WTC11 (cell line): ENCODE data around the gene FMR1NB. TPM values are rescaled to one million over a fixed set of nuclear protein-coding genes. Genes with fewer than 3 reads are reported as not detected.

Experiments
- ATAC-seq: fragments of 200-7000 bp; cut with Tn5 transposase; 2 replicates; pipeline ENCODE4 v1.10.0; 2021; ENCODE audit warnings: mild to moderate bottlenecking, moderate library complexity
- CTCF ChIA-PET: fragments of 300-600 bp; sonication (Branson Sonifier 250); formaldehyde crosslinking; loops from one replicate; lab custom pipeline; 2021; ENCODE audit warnings: antibody characterized with exemption; lab: Charles Lee
- POLR2A ChIA-PET: fragments of 350-600 bp; sonication (Branson Sonifier 250); formaldehyde crosslinking; loops from one replicate; lab custom pipeline; 2021; ENCODE audit warnings: antibody characterized with exemption; lab: Charles Lee
- DNase-seq: peaks from one replicate; pipeline ENCODE4 v3.0.0; 2021; ENCODE audit warnings: low spot score
- H3K27ac Mint-ChIP-seq: 2 replicates; pipeline ENCODE4 v1.8.0; 2021; ENCODE audit warnings: mixed read lengths
- H3K27me3 Mint-ChIP-seq: 2 replicates; pipeline ENCODE4 v1.8.0; 2021; ENCODE audit warnings: low read depth, mild to moderate bottlenecking, moderate library complexity, mixed read lengths
- H3K36me3 Mint-ChIP-seq: 2 replicates; pipeline ENCODE4 v1.8.0; 2021; ENCODE audit warnings: mixed read lengths
- H3K4me1 Mint-ChIP-seq: 2 replicates; pipeline ENCODE4 v1.8.0; 2022; ENCODE audit warnings: mixed read lengths
- H3K4me3 Mint-ChIP-seq: 2 replicates; pipeline ENCODE4 v1.8.0; 2021; ENCODE audit warnings: mild to moderate bottlenecking, moderate library complexity, mixed read lengths
- H3K9me3 Mint-ChIP-seq: 2 replicates; pipeline ENCODE4 v1.8.0; 2021; ENCODE audit warnings: mixed read lengths
- ESRRA ChIP-seq: sonication (generic); formaldehyde crosslinking; IDR thresholded peaks from 2 replicates; pipeline ENCODE4 v1.8.1; 2022; ENCODE audit warnings: mild to moderate bottlenecking, missing genetic modification reagents, borderline replicate concordance
- FOXJ3 ChIP-seq: sonication (generic); formaldehyde crosslinking; IDR thresholded peaks from 2 replicates; pipeline ENCODE4 v1.9.0; 2021; ENCODE audit warnings: missing genetic modification reagents, mild to moderate bottlenecking, borderline replicate concordance
- FOXK1 ChIP-seq: sonication (generic); formaldehyde crosslinking; IDR thresholded peaks from 2 replicates; pipeline ENCODE4 v1.8.0; 2022; ENCODE audit warnings: mild to moderate bottlenecking, moderate library complexity, missing genetic modification reagents
- GTF2I ChIP-seq: fragments of 250-450 bp; sonication (Bioruptor Pico); conservative IDR thresholded peaks from 2 replicates; pipeline ENCODE4 v1.4.0; 2021; ENCODE audit warnings: mild to moderate bottlenecking
- MXD4 ChIP-seq: fragments of 250-450 bp; sonication (Bioruptor Pico); IDR thresholded peaks from 2 replicates; pipeline ENCODE4 v1.8.0; 2021; ENCODE audit warnings: mild to moderate bottlenecking, moderate library complexity, borderline replicate concordance
- NFE2L1 ChIP-seq: sonication (generic); formaldehyde crosslinking; IDR thresholded peaks from 2 replicates; pipeline ENCODE4 v1.8.1; 2023; ENCODE audit warnings: missing genetic modification reagents
- NR1H2 ChIP-seq: sonication (generic); formaldehyde crosslinking; IDR thresholded peaks from 2 replicates; pipeline ENCODE4 v1.9.0; 2021; ENCODE audit warnings: mild to moderate bottlenecking, moderate library complexity, missing genetic modification reagents
- RORB ChIP-seq: fragments of 250-450 bp; sonication (Bioruptor Pico); IDR thresholded peaks from 2 replicates; pipeline ENCODE4 v1.9.0; 2021; ENCODE audit warnings: mild to moderate bottlenecking
- SOX15 ChIP-seq: fragments of 250-450 bp; sonication (Bioruptor Pico); IDR thresholded peaks from 2 replicates; pipeline ENCODE4 v1.9.0; 2021; ENCODE audit warnings: mild to moderate bottlenecking
- ZNF423 ChIP-seq: fragments of 250-450 bp; sonication (Bioruptor Pico); IDR thresholded peaks from 2 replicates; pipeline ENCODE4 v2.1.2; 2022; ENCODE audit warnings: mild to moderate bottlenecking, moderate library complexity
- ZNF671 ChIP-seq: fragments of 250-450 bp; sonication (Bioruptor Pico); IDR thresholded peaks from 2 replicates; pipeline ENCODE4 v1.8.0; 2021; ENCODE audit warnings: mild to moderate bottlenecking
- total RNA-seq: library from RNA; stranded (reverse); gene quantifications from 3 replicates; pipeline ENCODE4 v1.2.3, GENCODE V29; 2021
- TF ChIP-seq, protein P1 (sequence below): fragments of 200-600 bp; IDR thresholded peaks from 2 replicates; pipeline ENCODE4 v1.8.0; 2022; ENCODE audit warnings: antibody characterized with exemption
- TF ChIP-seq, protein P2 (sequence below): sonication (generic); formaldehyde crosslinking; IDR thresholded peaks from 2 replicates; pipeline ENCODE4 v1.8.1; 2022; ENCODE audit warnings: low read depth, missing genetic modification reagents, borderline replicate concordance
- TF ChIP-seq, protein P3 (sequence below): sonication (generic); formaldehyde crosslinking; conservative IDR thresholded peaks from 2 replicates; pipeline ENCODE4 v1.8.1; 2022; ENCODE audit warnings: mild to moderate bottlenecking, missing genetic modification reagents
- TF ChIP-seq, protein P4 (sequence below): fragments of 250-450 bp; sonication (Bioruptor Pico); IDR thresholded peaks from 2 replicates; pipeline ENCODE4 v1.9.0; 2021; ENCODE audit warnings: mild to moderate bottlenecking
- TF ChIP-seq, protein P5 (sequence below): sonication (generic); formaldehyde crosslinking; IDR thresholded peaks from 2 replicates; pipeline ENCODE4 v1.8.1; 2022; ENCODE audit warnings: low read depth, mild to moderate bottlenecking, moderate library complexity, missing genetic modification reagents, borderline replicate concordance
- TF ChIP-seq, protein P6 (sequence below): sonication (generic); formaldehyde crosslinking; IDR thresholded peaks from 2 replicates; pipeline ENCODE4 v1.8.0; 2022; ENCODE audit warnings: mild to moderate bottlenecking, missing genetic modification reagents
- TF ChIP-seq, protein P7 (sequence below): sonication (generic); formaldehyde crosslinking; IDR thresholded peaks from 2 replicates; pipeline ENCODE4 v1.8.1; 2022; ENCODE audit warnings: mild to moderate bottlenecking, missing genetic modification reagents, moderate library complexity, borderline replicate concordance
- TF ChIP-seq, protein P8 (sequence below): sonication (generic); formaldehyde crosslinking; IDR thresholded peaks from 2 replicates; pipeline ENCODE4 v1.8.1; 2023; ENCODE audit warnings: mild to moderate bottlenecking, missing genetic modification reagents

Gene FMR1NB
- total RNA-seq, 1 experiment from 2014 or later = not detected

DNA sequence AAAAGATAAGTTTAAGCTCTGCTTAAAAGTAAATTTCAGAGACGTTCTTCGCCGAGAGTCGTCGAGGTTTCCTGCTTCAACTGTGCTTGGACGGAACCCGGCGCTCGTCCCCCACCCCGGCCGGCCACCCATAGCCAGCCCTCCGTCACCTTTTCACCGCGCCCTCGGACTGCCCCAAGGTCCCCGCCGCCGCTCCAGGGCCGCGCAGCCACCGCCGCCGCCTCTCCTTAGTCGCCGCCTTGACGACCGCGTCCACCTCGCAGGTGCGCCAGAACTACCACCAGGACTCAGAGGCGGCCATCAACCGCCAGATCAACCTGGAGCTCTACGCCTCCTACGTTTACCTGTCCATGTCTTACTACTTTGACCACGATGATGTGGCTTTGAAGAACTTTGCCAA lies 70.8 kb downstream of the FMR1NB start:
- TF ChIP-seq, protein P1, sequence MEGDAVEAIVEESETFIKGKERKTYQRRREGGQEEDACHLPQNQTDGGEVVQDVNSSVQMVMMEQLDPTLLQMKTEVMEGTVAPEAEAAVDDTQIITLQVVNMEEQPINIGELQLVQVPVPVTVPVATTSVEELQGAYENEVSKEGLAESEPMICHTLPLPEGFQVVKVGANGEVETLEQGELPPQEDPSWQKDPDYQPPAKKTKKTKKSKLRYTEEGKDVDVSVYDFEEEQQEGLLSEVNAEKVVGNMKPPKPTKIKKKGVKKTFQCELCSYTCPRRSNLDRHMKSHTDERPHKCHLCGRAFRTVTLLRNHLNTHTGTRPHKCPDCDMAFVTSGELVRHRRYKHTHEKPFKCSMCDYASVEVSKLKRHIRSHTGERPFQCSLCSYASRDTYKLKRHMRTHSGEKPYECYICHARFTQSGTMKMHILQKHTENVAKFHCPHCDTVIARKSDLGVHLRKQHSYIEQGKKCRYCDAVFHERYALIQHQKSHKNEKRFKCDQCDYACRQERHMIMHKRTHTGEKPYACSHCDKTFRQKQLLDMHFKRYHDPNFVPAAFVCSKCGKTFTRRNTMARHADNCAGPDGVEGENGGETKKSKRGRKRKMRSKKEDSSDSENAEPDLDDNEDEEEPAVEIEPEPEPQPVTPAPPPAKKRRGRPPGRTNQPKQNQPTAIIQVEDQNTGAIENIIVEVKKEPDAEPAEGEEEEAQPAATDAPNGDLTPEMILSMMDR = no peak
- TF ChIP-seq, protein P2, sequence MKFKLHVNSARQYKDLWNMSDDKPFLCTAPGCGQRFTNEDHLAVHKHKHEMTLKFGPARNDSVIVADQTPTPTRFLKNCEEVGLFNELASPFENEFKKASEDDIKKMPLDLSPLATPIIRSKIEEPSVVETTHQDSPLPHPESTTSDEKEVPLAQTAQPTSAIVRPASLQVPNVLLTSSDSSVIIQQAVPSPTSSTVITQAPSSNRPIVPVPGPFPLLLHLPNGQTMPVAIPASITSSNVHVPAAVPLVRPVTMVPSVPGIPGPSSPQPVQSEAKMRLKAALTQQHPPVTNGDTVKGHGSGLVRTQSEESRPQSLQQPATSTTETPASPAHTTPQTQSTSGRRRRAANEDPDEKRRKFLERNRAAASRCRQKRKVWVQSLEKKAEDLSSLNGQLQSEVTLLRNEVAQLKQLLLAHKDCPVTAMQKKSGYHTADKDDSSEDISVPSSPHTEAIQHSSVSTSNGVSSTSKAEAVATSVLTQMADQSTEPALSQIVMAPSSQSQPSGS = no peak
- TF ChIP-seq FOXJ3 (CRISPR knock-in tag) = no peak
- TF ChIP-seq GTF2I (CRISPR knock-in tag) = no peak
- TF ChIP-seq, protein P3, sequence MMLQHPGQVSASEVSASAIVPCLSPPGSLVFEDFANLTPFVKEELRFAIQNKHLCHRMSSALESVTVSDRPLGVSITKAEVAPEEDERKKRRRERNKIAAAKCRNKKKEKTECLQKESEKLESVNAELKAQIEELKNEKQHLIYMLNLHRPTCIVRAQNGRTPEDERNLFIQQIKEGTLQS (CRISPR knock-in tag) = no peak
- no peak for TF ChIP-seq ESRRA (CRISPR knock-in tag)
- TF ChIP-seq RORB (CRISPR knock-in tag) = no peak
- no peak for TF ChIP-seq ZNF423 (CRISPR knock-in tag)
- TF ChIP-seq NFE2L1 (CRISPR knock-in tag) = no peak
- TF ChIP-seq, protein P4, sequence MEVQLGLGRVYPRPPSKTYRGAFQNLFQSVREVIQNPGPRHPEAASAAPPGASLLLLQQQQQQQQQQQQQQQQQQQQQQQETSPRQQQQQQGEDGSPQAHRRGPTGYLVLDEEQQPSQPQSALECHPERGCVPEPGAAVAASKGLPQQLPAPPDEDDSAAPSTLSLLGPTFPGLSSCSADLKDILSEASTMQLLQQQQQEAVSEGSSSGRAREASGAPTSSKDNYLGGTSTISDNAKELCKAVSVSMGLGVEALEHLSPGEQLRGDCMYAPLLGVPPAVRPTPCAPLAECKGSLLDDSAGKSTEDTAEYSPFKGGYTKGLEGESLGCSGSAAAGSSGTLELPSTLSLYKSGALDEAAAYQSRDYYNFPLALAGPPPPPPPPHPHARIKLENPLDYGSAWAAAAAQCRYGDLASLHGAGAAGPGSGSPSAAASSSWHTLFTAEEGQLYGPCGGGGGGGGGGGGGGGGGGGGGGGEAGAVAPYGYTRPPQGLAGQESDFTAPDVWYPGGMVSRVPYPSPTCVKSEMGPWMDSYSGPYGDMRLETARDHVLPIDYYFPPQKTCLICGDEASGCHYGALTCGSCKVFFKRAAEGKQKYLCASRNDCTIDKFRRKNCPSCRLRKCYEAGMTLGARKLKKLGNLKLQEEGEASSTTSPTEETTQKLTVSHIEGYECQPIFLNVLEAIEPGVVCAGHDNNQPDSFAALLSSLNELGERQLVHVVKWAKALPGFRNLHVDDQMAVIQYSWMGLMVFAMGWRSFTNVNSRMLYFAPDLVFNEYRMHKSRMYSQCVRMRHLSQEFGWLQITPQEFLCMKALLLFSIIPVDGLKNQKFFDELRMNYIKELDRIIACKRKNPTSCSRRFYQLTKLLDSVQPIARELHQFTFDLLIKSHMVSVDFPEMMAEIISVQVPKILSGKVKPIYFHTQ = no peak
- no peak for TF ChIP-seq NR1H2 (CRISPR knock-in tag)
- TF ChIP-seq, protein P5, sequence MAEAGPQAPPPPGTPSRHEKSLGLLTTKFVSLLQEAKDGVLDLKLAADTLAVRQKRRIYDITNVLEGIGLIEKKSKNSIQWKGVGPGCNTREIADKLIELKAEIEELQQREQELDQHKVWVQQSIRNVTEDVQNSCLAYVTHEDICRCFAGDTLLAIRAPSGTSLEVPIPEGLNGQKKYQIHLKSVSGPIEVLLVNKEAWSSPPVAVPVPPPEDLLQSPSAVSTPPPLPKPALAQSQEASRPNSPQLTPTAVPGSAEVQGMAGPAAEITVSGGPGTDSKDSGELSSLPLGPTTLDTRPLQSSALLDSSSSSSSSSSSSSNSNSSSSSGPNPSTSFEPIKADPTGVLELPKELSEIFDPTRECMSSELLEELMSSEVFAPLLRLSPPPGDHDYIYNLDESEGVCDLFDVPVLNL (CRISPR knock-in tag) = no peak
- no peak for TF ChIP-seq FOXK1 (CRISPR knock-in tag)
- TF ChIP-seq, protein P6, sequence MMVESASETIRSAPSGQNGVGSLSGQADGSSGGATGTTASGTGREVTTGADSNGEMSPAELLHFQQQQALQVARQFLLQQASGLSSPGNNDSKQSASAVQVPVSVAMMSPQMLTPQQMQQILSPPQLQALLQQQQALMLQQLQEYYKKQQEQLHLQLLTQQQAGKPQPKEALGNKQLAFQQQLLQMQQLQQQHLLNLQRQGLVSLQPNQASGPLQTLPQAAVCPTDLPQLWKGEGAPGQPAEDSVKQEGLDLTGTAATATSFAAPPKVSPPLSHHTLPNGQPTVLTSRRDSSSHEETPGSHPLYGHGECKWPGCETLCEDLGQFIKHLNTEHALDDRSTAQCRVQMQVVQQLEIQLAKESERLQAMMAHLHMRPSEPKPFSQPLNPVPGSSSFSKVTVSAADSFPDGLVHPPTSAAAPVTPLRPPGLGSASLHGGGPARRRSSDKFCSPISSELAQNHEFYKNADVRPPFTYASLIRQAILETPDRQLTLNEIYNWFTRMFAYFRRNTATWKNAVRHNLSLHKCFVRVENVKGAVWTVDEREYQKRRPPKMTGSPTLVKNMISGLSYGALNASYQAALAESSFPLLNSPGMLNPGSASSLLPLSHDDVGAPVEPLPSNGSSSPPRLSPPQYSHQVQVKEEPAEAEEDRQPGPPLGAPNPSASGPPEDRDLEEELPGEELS (CRISPR knock-in tag) = no peak
- no peak for TF ChIP-seq ZNF671 (CRISPR knock-in tag)
- TF ChIP-seq MXD4 (CRISPR knock-in tag) = no peak
- TF ChIP-seq SOX15 (CRISPR knock-in tag) = no peak
- TF ChIP-seq, protein P7, sequence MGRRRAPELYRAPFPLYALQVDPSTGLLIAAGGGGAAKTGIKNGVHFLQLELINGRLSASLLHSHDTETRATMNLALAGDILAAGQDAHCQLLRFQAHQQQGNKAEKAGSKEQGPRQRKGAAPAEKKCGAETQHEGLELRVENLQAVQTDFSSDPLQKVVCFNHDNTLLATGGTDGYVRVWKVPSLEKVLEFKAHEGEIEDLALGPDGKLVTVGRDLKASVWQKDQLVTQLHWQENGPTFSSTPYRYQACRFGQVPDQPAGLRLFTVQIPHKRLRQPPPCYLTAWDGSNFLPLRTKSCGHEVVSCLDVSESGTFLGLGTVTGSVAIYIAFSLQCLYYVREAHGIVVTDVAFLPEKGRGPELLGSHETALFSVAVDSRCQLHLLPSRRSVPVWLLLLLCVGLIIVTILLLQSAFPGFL (CRISPR knock-in tag) = no peak
- TF ChIP-seq, protein P8, sequence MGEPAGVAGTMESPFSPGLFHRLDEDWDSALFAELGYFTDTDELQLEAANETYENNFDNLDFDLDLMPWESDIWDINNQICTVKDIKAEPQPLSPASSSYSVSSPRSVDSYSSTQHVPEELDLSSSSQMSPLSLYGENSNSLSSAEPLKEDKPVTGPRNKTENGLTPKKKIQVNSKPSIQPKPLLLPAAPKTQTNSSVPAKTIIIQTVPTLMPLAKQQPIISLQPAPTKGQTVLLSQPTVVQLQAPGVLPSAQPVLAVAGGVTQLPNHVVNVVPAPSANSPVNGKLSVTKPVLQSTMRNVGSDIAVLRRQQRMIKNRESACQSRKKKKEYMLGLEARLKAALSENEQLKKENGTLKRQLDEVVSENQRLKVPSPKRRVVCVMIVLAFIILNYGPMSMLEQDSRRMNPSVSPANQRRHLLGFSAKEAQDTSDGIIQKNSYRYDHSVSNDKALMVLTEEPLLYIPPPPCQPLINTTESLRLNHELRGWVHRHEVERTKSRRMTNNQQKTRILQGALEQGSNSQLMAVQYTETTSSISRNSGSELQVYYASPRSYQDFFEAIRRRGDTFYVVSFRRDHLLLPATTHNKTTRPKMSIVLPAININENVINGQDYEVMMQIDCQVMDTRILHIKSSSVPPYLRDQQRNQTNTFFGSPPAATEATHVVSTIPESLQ = no peak
- TF ChIP-seq, all 79 proteins: peak for 0
- POLR2A ChIA-PET = no interaction called here
- ATAC-seq = no peak
- DNase-seq = no peak
- Mint-ChIP-seq H3K36me3 (no peaks in the 10 kb centered on the region), H3K4me3 (no peak overlapping the region), H3K4me1 (no peaks in the 10 kb centered on the region), H3K27me3 (no peaks in the 10 kb centered on the region), H3K9me3 (no peaks in the 10 kb centered on the region), H3K27ac (no peak overlapping the region)
- CTCF ChIA-PET = no interaction called here
